GM23338 (cell line): ENCODE data around the gene UBE3C. TPM values are rescaled to one million over a fixed set of nuclear protein-coding genes. Genes with fewer than 3 reads are reported as not detected.

ENCODE experiments used
- ATAC-seq: fragments of 200-7000 bp; cut with Tn5 transposase; 3 replicates; pipeline ENCODE4 v1.9.1; 2020
- DNase-seq: peaks from one replicate; pipeline ENCODE4 v3.0.0-alpha.2; 2015; ENCODE audit warnings: low spot score
- H2AFZ ChIP-seq: fragments of 200-600 bp; sonication (generic); 2 replicates; pipeline ENCODE4 v1.8.0; 2016; ENCODE audit warnings: antibody characterized with exemption, mild to moderate bottlenecking, moderate library complexity
- H3F3A ChIP-seq: fragments of 200-600 bp; sonication (generic); replicated peaks from 2 replicates; pipeline ENCODE4 v1.8.0; 2017; ENCODE audit warnings: antibody characterized with exemption, mixed run types, low read depth
- H3K27ac ChIP-seq: fragments of 200-600 bp; sonication (generic); 2 replicates; pipeline ENCODE4 v1.6.1; 2016; ENCODE audit warnings: low read depth
- H3K27me3 ChIP-seq: fragments of 200-600 bp; sonication (generic); 2 replicates; pipeline ENCODE4 v1.8.0; 2016; ENCODE audit warnings: mild to moderate bottlenecking, mixed run types, moderate library complexity; ENCODE audit not compliant: insufficient read depth
- H3K36me3 ChIP-seq: fragments of 200-600 bp; sonication (generic); 2 replicates; pipeline ENCODE4 v1.8.0; 2016; ENCODE audit warnings: mild to moderate bottlenecking; ENCODE audit not compliant: insufficient read depth
- H3K4me1 ChIP-seq: fragments of 200-600 bp; sonication (generic); 2 replicates; pipeline ENCODE4 v1.8.0; 2016; ENCODE audit warnings: mild to moderate bottlenecking, moderate library complexity; ENCODE audit not compliant: insufficient read depth
- H3K4me2 ChIP-seq: fragments of 200-600 bp; sonication (generic); 2 replicates; pipeline ENCODE4 v1.7.1; 2017; ENCODE audit warnings: mixed run types
- H3K4me3 ChIP-seq: fragments of 200-600 bp; sonication (generic); 2 replicates; pipeline ENCODE4 v1.6.1; 2016; ENCODE audit warnings: mixed run types
- H3K79me2 ChIP-seq: fragments of 200-600 bp; sonication (generic); replicated peaks from 2 replicates; pipeline ENCODE4 v1.8.0; 2017; ENCODE audit warnings: mild to moderate bottlenecking; ENCODE audit not compliant: insufficient read depth
- H3K9me2 ChIP-seq: fragments of 200-600 bp; sonication (generic); 2 replicates; pipeline ENCODE4 v1.8.0; 2017; ENCODE audit not compliant: insufficient read depth
- H4K20me1 ChIP-seq: fragments of 200-600 bp; sonication (generic); replicated peaks from 2 replicates; pipeline ENCODE4 v1.8.0; 2017; ENCODE audit warnings: mild to moderate bottlenecking; ENCODE audit not compliant: insufficient read depth
- H3K27ac Mint-ChIP-seq: 2 replicates; pipeline ENCODE4 v1.8.0; 2020; ENCODE audit warnings: inconsistent platforms, mild to moderate bottlenecking, moderate library complexity, mixed read lengths
- H3K27me3 Mint-ChIP-seq: 3 replicates; pipeline ENCODE4 v1.8.0; 2022; ENCODE audit warnings: low read depth, mild to moderate bottlenecking, moderate library complexity, mixed read lengths, inconsistent platforms; ENCODE audit not compliant: insufficient read depth, poor library complexity
- H3K36me3 Mint-ChIP-seq: 3 replicates; pipeline ENCODE4 v1.8.0; 2021; ENCODE audit warnings: low read depth, mild to moderate bottlenecking, inconsistent platforms, moderate library complexity, mixed read lengths
- H3K4me1 Mint-ChIP-seq: 3 replicates; pipeline ENCODE4 v1.8.0; 2020; ENCODE audit warnings: mild to moderate bottlenecking, inconsistent platforms, mixed read lengths
- H3K4me3 Mint-ChIP-seq: 3 replicates; pipeline ENCODE4 v1.8.0; 2021; ENCODE audit warnings: moderate library complexity, mild to moderate bottlenecking, inconsistent platforms, mixed read lengths
- H3K9me3 Mint-ChIP-seq: 3 replicates; pipeline ENCODE4 v1.8.0; 2020; ENCODE audit warnings: moderate library complexity, mild to moderate bottlenecking, inconsistent platforms, mixed read lengths
- CREB1 ChIP-seq: fragments of 250-450 bp; sonication (Bioruptor Pico); IDR thresholded peaks from 2 replicates; pipeline ENCODE4 v1.5.0; 2020; ENCODE audit warnings: low read depth, mild to moderate bottlenecking, moderate library complexity
- CTCF ChIP-seq, 2 experiments: fragments of 200-600 bp in 1 of 2; sonication (generic) in 1 of 2; conservative IDR thresholded peaks; 2 replicates each; pipeline versions ENCODE4 v1.5.1 to v1.6.1; 2016 to 2017; ENCODE audit warnings: antibody characterized with exemption in 2 of 2, low read depth in 2 of 2, mild to moderate bottlenecking in 2 of 2, moderate library complexity in 1 of 2
- ETS1 ChIP-seq: IDR thresholded peaks from 2 replicates; pipeline ENCODE4 v1.6.1; 2016; ENCODE audit warnings: antibody characterized with exemption
- JUNB ChIP-seq: IDR thresholded peaks from one replicate; pipeline ENCODE4 v1.6.1; 2016; ENCODE audit warnings: antibody characterized with exemption; ENCODE audit not compliant: unreplicated experiment
- POLR2AphosphoS5 ChIP-seq: IDR thresholded peaks from 2 replicates; pipeline ENCODE4 v1.6.1; 2016; ENCODE audit warnings: antibody characterized with exemption, low read depth
- REST ChIP-seq: IDR thresholded peaks from one replicate; pipeline ENCODE4 v1.6.1; 2018; ENCODE audit warnings: antibody characterized with exemption; ENCODE audit not compliant: unreplicated experiment
- ZNF114 ChIP-seq: fragments of 250-450 bp; sonication (Bioruptor Pico); IDR thresholded peaks from 2 replicates; pipeline ENCODE4 v1.5.0; 2020; ENCODE audit warnings: mild to moderate bottlenecking, moderate library complexity
- ZNF331 ChIP-seq: fragments of 250-450 bp; sonication (Bioruptor Pico); IDR thresholded peaks from 2 replicates; pipeline ENCODE4 v1.5.0; 2020; ENCODE audit warnings: low read depth, mild to moderate bottlenecking, moderate library complexity
- ZNF462 ChIP-seq: fragments of 250-450 bp; sonication (Bioruptor Pico); IDR thresholded peaks from 2 replicates; pipeline ENCODE4 v1.5.0; 2020; ENCODE audit warnings: mild to moderate bottlenecking, moderate library complexity
- polyA plus RNA-seq: library from polyadenylated mRNA; unstranded; fragments of >200 nt; fragmentation: Nextera tagmentation; extraction: Ambion mirVana; gene quantifications from 2 replicates; pipeline ENCODE4 v1.2.1, GENCODE V29; 2016
- total RNA-seq: library from RNA; depleted of rRNA; stranded (reverse); fragments of >200 nt; shearing (Covaris generic); gene quantifications from 2 replicates; pipeline ENCODE4 v1.2.3, GENCODE V29; 2014

UBE3C gene
- total and polyA plus RNA-seq, 2 experiments from 2014 or later: 16.8 to 76.9 TPM

- H3K79me2 ChIP-seq: peaks cover 15% of the 10 kb centered on the region; the same call in 1 of the 2 replicates
- H3K27me3 ChIP-seq: no peaks in the 10 kb centered on the region
- peak; percentile 72 for DNase-seq
- H3K4me2 ChIP-seq: no peak overlapping the region
- Mint-ChIP-seq H3K27ac (no peak overlapping the region), H3K9me3 (no peaks in the 10 kb centered on the region), H3K4me1 (no peaks in the 10 kb centered on the region), H3K4me3 (no peak overlapping the region), H3K36me3 (peaks cover 58% of the 10 kb centered on the region), H3K27me3 (peaks cover 2% of the 10 kb centered on the region)
- H4K20me1 ChIP-seq: peaks cover 4% of the 10 kb centered on the region; the same call in 1 of the 2 replicates
- ATAC-seq: peak; percentile 88
- no peak overlapping the region for H3K4me3 ChIP-seq
- no peak overlapping the region for H3K27ac ChIP-seq
- H3K36me3 ChIP-seq: peaks cover 45% of the 10 kb centered on the region
- H2AFZ ChIP-seq: no peak overlapping the region
- H3F3A ChIP-seq: 0 out of 2 replicates have a peak, but pooled peaks cover 17% of the 10 kb centered on the region
- H3K9me2 ChIP-seq: no peaks in the 10 kb centered on the region
- H3K4me1 ChIP-seq: no peaks in the 10 kb centered on the region
- peak; percentile 51 to 76 for TF ChIP-seq CTCF (conservative IDR thresholded peaks at IDR 0.05; ENCODE audit: low read depth in 2 of 2)
- no peak for TF ChIP-seq POLR2AphosphoS5
- TF ChIP-seq ZNF331 (CRISPR knock-in tag): no peak
- TF ChIP-seq CREB1 (CRISPR knock-in tag): no peak
- TF ChIP-seq ETS1: no peak
- no peak for TF ChIP-seq REST
Measured at GRCh38 chr7:157228864-157229422, 90.2 kb downstream of the UBE3C start.

GRCh38 chr7:157233677-157234076 is 95.0 kb downstream of the UBE3C start:
- peak overlapping the region; percentile 52; the same call in 1 of the 2 replicates for H3K27ac ChIP-seq
- no peak for TF ChIP-seq ZNF114 (CRISPR knock-in tag)
- TF ChIP-seq ZNF462 (CRISPR knock-in tag): no peak
- TF ChIP-seq JUNB: no peak

More at GRCh38 chr7:157233677-157234076, 95.0 kb downstream of the UBE3C start:
- Mint-ChIP-seq H3K4me3 (no peak overlapping the region), H3K27me3 (peaks cover 4% of the 10 kb centered on the region), H3K36me3 (peaks cover 71% of the 10 kb centered on the region), H3K27ac (no peak overlapping the region), H3K9me3 (no peaks in the 10 kb centered on the region), H3K4me1 (0 out of 3 replicates have a peak, but pooled peaks cover 2% of the 10 kb centered on the region)
- Histone ChIP-seq H3K27me3 (no peaks in the 10 kb centered on the region), H3K9me2 (no peaks in the 10 kb centered on the region), H3K4me3 (no peak overlapping the region), H3K4me2 (no peak overlapping the region), H3K79me2 (peaks cover 15% of the 10 kb centered on the region; the same call in 1 of the 2 replicates), H3K4me1 (no peaks in the 10 kb centered on the region), H2AFZ (no peak overlapping the region), H3F3A (peaks cover 5% of the 10 kb centered on the region; the same call in 1 of the 2 replicates), H3K36me3 (peaks cover 28% of the 10 kb centered on the region), H4K20me1 (peaks cover 10% of the 10 kb centered on the region; the same call in 1 of the 2 replicates)
- DNase-seq: no peak
- ATAC-seq: no peak
